ENCODE data around the gene FIS1.

FIS1 gene

DNA sequence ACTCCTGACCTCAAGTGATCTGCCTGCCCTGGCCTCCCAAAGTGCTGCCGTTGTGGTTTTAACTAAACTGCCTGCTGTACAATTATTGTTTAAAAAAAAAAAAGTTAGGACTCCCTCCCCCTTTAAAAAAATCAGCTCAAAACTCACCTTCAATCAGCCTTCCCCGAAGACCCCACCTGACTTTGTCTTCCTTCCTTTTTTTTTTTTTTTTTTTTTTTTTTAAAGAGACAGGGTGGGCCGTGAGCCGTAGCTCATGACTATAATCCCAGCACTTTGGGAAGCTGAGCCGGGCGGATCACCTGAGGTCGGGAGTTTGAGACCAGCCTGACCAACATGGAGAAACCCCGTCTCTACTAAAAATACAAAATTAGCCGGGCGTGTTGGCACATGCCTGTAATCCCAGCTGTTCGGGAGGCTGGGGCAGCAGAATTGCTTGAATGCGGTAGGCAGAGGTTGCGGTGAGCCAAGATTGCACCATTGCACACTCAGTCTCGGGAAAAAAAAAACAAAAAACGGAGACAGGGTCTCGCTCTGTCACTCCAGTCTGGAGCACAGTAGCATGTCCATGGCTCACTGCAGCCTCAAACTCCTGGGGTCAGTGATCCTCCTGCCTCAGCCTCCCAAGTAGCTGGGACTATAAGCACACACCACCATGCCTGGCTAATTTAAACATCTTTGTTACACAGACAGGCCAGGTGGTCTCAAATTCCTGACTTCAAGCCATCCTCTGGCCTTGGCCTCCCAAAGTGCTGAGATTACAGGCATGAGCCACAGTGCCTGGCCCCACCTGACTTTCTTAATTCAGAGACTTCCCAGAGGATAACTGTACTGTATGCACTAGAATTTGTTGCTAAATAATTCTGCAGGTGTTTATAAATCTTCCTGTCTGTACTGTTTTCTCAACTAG lies 3.2 kb downstream of the FIS1 start:
- Histone ChIP-seq H3K4me3 (ENCODE audit: low read length) (no peak overlapping the region), H3K9me3 (ENCODE audit: control insufficient read depth, insufficient read depth, low read length) (no peaks in the 10 kb centered on the region), H3K4me1 (ENCODE audit: control insufficient read depth, low read length) (peaks cover 20% of the 10 kb centered on the region), H3K9me2 (replicated peaks; ENCODE audit: control insufficient read depth, low read length) (no peaks in the 10 kb centered on the region), H3K36me3 (ENCODE audit: control insufficient read depth, low read length) (peaks cover 71% of the 10 kb centered on the region), H3K4me2 (ENCODE audit: low read length) (no peak overlapping the region), H4K20me1 (ENCODE audit: control insufficient read depth, insufficient read depth, low read depth, low read length) (peaks cover 7% of the 10 kb centered on the region; the same call in 1 of the 2 replicates), H3F3A (ENCODE audit: control insufficient read depth, insufficient read depth) (peaks cover 10% of the 10 kb centered on the region), H3K27ac (ENCODE audit: low read depth, low read length) (no peak overlapping the region), H3K79me2 (ENCODE audit: control insufficient read depth, low read length) (peaks cover 54% of the 10 kb centered on the region), H3K27me3 (ENCODE audit: control insufficient read depth, low read length) (no peaks in the 10 kb centered on the region)
- TF ChIP-seq CTCF (IDR thresholded peaks at IDR 0.05; ENCODE audit: low read depth, low read length, poor library complexity, severe bottlenecking) (no peak), EZH2phosphoT487 (IDR thresholded peaks at IDR 0.05; ENCODE audit: borderline replicate concordance, low read length) (no peak)

DNA sequence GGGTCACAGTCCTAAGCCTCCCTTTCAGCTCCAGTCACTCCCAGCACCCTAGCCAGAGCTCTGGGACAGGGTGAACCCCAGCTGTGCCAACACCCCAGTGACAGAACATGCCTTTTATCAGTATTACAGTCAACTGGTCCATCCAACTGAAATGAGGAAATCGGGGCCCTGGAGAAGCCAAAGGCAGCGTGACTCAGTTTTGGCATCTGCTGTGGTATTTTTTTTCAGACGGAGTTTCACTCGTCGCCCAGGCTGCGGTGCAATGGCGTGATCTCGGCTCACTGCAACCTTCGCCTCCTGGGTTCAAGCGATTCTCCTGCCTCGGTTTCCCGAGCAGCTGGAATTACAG lies 3.9 kb downstream of the FIS1 start:
- Histone ChIP-seq H3F3A (ENCODE audit: control insufficient read depth, insufficient read depth) (peaks cover 6% of the 10 kb centered on the region; the same call in 1 of the 2 replicates), H3K36me3 (ENCODE audit: control insufficient read depth, low read length) (peaks cover 69% of the 10 kb centered on the region), H3K79me2 (ENCODE audit: control insufficient read depth, low read length) (peaks cover 47% of the 10 kb centered on the region), H3K4me3 (ENCODE audit: low read length) (no peak overlapping the region), H3K27ac (ENCODE audit: low read depth, low read length) (no peak overlapping the region), H3K4me1 (ENCODE audit: control insufficient read depth, low read length) (peaks cover 19% of the 10 kb centered on the region), H3K9me3 (ENCODE audit: control insufficient read depth, insufficient read depth, low read length) (no peaks in the 10 kb centered on the region), H3K9me2 (replicated peaks; ENCODE audit: control insufficient read depth, low read length) (no peaks in the 10 kb centered on the region), H4K20me1 (ENCODE audit: control insufficient read depth, insufficient read depth, low read depth, low read length) (peaks cover 7% of the 10 kb centered on the region; the same call in 1 of the 2 replicates), H3K27me3 (ENCODE audit: control insufficient read depth, low read length) (no peaks in the 10 kb centered on the region), H3K4me2 (ENCODE audit: low read length) (no peak overlapping the region)
- TF ChIP-seq EZH2phosphoT487 (IDR thresholded peaks at IDR 0.05; ENCODE audit: borderline replicate concordance, low read length) (no peak), CTCF (IDR thresholded peaks at IDR 0.05; ENCODE audit: low read depth, low read length, poor library complexity, severe bottlenecking) (no peak)

DNA sequence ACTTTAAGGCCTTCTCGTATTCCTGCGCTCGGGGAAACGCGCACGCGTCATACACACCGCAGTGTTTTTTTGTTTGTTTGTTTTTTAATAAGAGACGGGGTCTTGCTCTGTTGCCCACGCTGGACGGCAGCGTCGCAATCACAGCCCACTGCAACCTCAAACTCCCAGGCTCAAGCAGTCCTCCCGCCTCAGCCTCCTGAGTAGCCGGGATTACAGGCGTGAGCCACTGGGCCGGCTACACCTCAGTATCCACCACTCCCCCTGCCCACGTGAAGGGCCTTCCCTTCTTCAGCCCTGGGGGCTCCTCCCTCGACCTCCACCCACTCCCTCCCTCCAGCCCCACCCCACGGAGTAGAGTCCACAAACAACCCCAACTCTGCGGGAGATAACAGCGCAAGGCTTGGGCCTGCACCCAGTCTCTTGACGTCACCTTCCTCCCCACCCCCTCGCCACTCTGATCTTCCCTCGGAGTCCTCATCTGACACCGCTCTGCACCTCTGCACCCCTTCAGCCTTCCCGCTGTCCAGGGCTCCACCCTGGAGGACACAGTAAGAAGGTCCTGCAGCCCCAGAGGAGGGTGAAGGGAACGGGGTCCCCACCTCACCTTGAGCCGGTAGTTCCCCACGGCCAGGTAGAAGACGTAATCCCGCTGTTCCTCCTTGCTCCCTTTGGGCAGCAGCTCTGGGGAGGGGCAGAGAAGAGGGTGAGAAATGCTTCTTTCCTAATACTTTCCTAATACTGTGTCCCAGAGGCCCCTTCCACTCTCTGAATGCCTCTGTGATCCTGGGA lies 4.5 kb downstream of the FIS1 start:
- H3K27me3 ChIP-seq (ENCODE audit: control insufficient read depth, low read length): no peaks in the 10 kb centered on the region
- H3K4me2 ChIP-seq (ENCODE audit: low read length): no peak overlapping the region
- peaks cover 7% of the 10 kb centered on the region; the same call in 1 of the 2 replicates for H4K20me1 ChIP-seq (ENCODE audit: control insufficient read depth, insufficient read depth, low read depth, low read length)
- peaks cover under 1% of the 10 kb centered on the region; the same call in 1 of the 2 replicates for H3F3A ChIP-seq (ENCODE audit: control insufficient read depth, insufficient read depth)
- H3K27ac ChIP-seq (ENCODE audit: low read depth, low read length): no peak overlapping the region
- H3K9me2 ChIP-seq (replicated peaks; ENCODE audit: control insufficient read depth, low read length): no peaks in the 10 kb centered on the region
- H3K4me3 ChIP-seq (ENCODE audit: low read length): no peak overlapping the region
- peaks cover 64% of the 10 kb centered on the region for H3K36me3 ChIP-seq (ENCODE audit: control insufficient read depth, low read length)
- TF ChIP-seq CTCF (IDR thresholded peaks at IDR 0.05; ENCODE audit: low read depth, low read length, poor library complexity, severe bottlenecking) (no peak), EZH2phosphoT487 (IDR thresholded peaks at IDR 0.05; ENCODE audit: borderline replicate concordance, low read length) (no peak)
- H3K4me1 ChIP-seq (ENCODE audit: control insufficient read depth, low read length): peaks cover 14% of the 10 kb centered on the region
- peaks cover 42% of the 10 kb centered on the region for H3K79me2 ChIP-seq (ENCODE audit: control insufficient read depth, low read length)
- no peaks in the 10 kb centered on the region for H3K9me3 ChIP-seq (ENCODE audit: control insufficient read depth, insufficient read depth, low read length)
